IPS-NIHi11 (cell line): ENCODE results near the gene IQCH.

Experiments
- DNase-seq: peaks from one replicate; pipeline ENCODE4 v3.0.0; 2012; ENCODE audit warnings: mixed read lengths, low spot score

IQCH gene

GRCh38 chr15:67504796-67505195 is 250.2 kb downstream of the IQCH start:
- DNase-seq, result no peak

- DNase-seq, result no peak
Measured at GRCh38 chr15:67505675-67506572, 251.3 kb downstream of the IQCH start.

GRCh38 chr15:67506775-67507747 is 252.5 kb downstream of the IQCH start:
- DNase-seq, result no peak

GRCh38 chr15:67508407-67508806 is 253.8 kb downstream of the IQCH start:
- no peak for DNase-seq

GRCh38 chr15:67509918-67510317 is 255.3 kb downstream of the IQCH start:
- no peak for DNase-seq

GRCh38 chr15:67510597-67511190 is 256.1 kb downstream of the IQCH start:
- DNase-seq, result no peak

GRCh38 chr15:67511606-67512005 is 257.0 kb downstream of the IQCH start:
- DNase-seq, result no peak

- DNase-seq, result no peak
Measured at GRCh38 chr15:67512140-67512539, 257.6 kb downstream of the IQCH start.

GRCh38 chr15:67512933-67513714 is 258.5 kb downstream of the IQCH start:
- no peak for DNase-seq

- no peak for DNase-seq
Measured at GRCh38 chr15:67515090-67515489, 260.5 kb downstream of the IQCH start.

- no peak for DNase-seq
Measured at GRCh38 chr15:67515557-67515956, 261.0 kb downstream of the IQCH start.

GRCh38 chr15:67520321-67521028 is 265.9 kb downstream of the IQCH start:
- DNase-seq, result no peak

- DNase-seq, result peak; percentile 89
Measured at GRCh38 chr15:67521029-67521782, 266.6 kb downstream of the IQCH start, which contains the start of gene C15orf61. C15orf61 (plus strand) TSS chr15:67521131; CDS start chr15:67521249, 118 bp downstream.

- no peak for DNase-seq
Measured at GRCh38 chr15:67521783-67522568, 267.4 kb downstream of the IQCH start.

- DNase-seq, result no peak
Measured at GRCh38 chr15:67523330-67523729, 268.7 kb downstream of the IQCH start.

GRCh38 chr15:67524235-67524634 is 269.6 kb downstream of the IQCH start:
- no peak for DNase-seq

- DNase-seq, result no peak
Measured at GRCh38 chr15:67528513-67528912, 273.9 kb downstream of the IQCH start.

- DNase-seq, result no peak
Measured at GRCh38 chr15:67531379-67531914, 276.9 kb downstream of the IQCH start.

- no peak for DNase-seq
Measured at GRCh38 chr15:67533873-67534272, 279.3 kb downstream of the IQCH start.
